Upper lobe of right lung (tissue), 1 donor: ENCODE data around the gene TRIM45. TPM values are rescaled to one million over a fixed set of nuclear protein-coding genes. Genes with fewer than 3 reads are reported as not detected.
A peak's percentile ranks its signal among the peaks of the same experiment; 100 is the strongest.

Source experiments
- ATAC-seq: fragments of 200-7000 bp; cut with Tn5 transposase; one replicate; pipeline ENCODE4 v1.9.1; 2020; ENCODE audit warnings: mild to moderate bottlenecking, moderate library complexity
- DNase-seq: peaks from one replicate; pipeline ENCODE4 v3.0.0-alpha.2; 2020
- H3K27ac ChIP-seq: fragments of 200-600 bp; one replicate; pipeline ENCODE4 v1.8.0; 2022
- H3K27me3 ChIP-seq: fragments of 200-600 bp; one replicate; pipeline ENCODE4 v1.8.0; 2022; ENCODE audit warnings: mild to moderate bottlenecking
- H3K36me3 ChIP-seq: fragments of 200-600 bp; one replicate; pipeline ENCODE4 v1.8.0; 2022
- H3K4me1 ChIP-seq: fragments of 200-600 bp; one replicate; pipeline ENCODE4 v1.8.0; 2022
- H3K4me3 ChIP-seq: fragments of 200-600 bp; one replicate; pipeline ENCODE4 v1.8.0; 2022; ENCODE audit warnings: mild to moderate bottlenecking
- H3K9me3 ChIP-seq: fragments of 200-600 bp; one replicate; pipeline ENCODE4 v1.8.0; 2022
- CTCF ChIP-seq: fragments of 200-600 bp; IDR thresholded peaks from one replicate; pipeline ENCODE4 v1.8.0; 2022; ENCODE audit warnings: antibody characterized with exemption
- intact Hi-C: fragments of 100-400 bp; cut with DNase I; formaldehyde crosslinking; loops from one replicate; pipeline ENCODE4 v1.11.0; 2022
- total RNA-seq: library from RNA; stranded (reverse); fragmentation: NEBNext Ultra II Directional; extraction: Animal tissue kit (Norgen Biotek cat#: 25700); gene quantifications from one replicate; pipeline ENCODE4 v1.2.1, GENCODE V29; 2021
- donor health status: DM: no; HTN: yes; CAD: no; lungs with severe emphysema.

Gene TRIM45
- total RNA-seq, 1 donor from 2014 or later, result 1.7 TPM

- TF ChIP-seq CTCF, result peak; percentile 51
- DNase-seq (no peak), ATAC-seq (peak; percentile 47)
- H3K36me3 ChIP-seq, result no peaks in the 10 kb centered on the region
- peaks cover 14% of the 10 kb centered on the region for H3K4me1 ChIP-seq
- H3K27me3 ChIP-seq, result no peaks in the 10 kb centered on the region
- intact Hi-C loops, result no loop called here
- H3K9me3 ChIP-seq, result no peaks in the 10 kb centered on the region
- no peak overlapping the region for H3K27ac ChIP-seq
- H3K4me3 ChIP-seq, result no peak overlapping the region
These were observed 7.0 kb upstream of the TRIM45 start for GRCh38 chr1:117128323-117129079.

- no peaks in the 10 kb centered on the region for H3K9me3 ChIP-seq
- H3K27ac ChIP-seq, result no peak overlapping the region
- DNase-seq (no peak), ATAC-seq (peak; percentile 95)
- H3K4me3 ChIP-seq, result no peak overlapping the region
- no peaks in the 10 kb centered on the region for H3K36me3 ChIP-seq
- peaks cover 14% of the 10 kb centered on the region for H3K4me1 ChIP-seq
- no peaks in the 10 kb centered on the region for H3K27me3 ChIP-seq
- no peak for TF ChIP-seq CTCF
- intact Hi-C loops, result no loop called here
These were observed 6.2 kb upstream of the TRIM45 start for GRCh38 chr1:117127795-117128194.

GRCh38 chr1:117124661-117125060 is 3.1 kb upstream of the TRIM45 start:
- no peak overlapping the region for H3K4me3 ChIP-seq
- ATAC-seq (no peak), DNase-seq (no peak)
- H3K27ac ChIP-seq, result no peak overlapping the region
- peaks cover 20% of the 10 kb centered on the region for H3K4me1 ChIP-seq
- intact Hi-C loops, result no loop called here
- H3K9me3 ChIP-seq, result no peaks in the 10 kb centered on the region
- H3K27me3 ChIP-seq, result no peaks in the 10 kb centered on the region
- H3K36me3 ChIP-seq, result no peaks in the 10 kb centered on the region
- no peak for TF ChIP-seq CTCF

GRCh38 chr1:117123274-117123673 is 1.7 kb upstream of the TRIM45 start:
- Histone ChIP-seq H3K27ac (no peak overlapping the region), H3K27me3 (no peaks in the 10 kb centered on the region), H3K9me3 (no peaks in the 10 kb centered on the region), H3K36me3 (no peaks in the 10 kb centered on the region), H3K4me3 (no peak overlapping the region), H3K4me1 (peaks cover 11% of the 10 kb centered on the region)
- no peak for DNase-seq
- no peak for TF ChIP-seq CTCF
- intact Hi-C loops, result no loop called here
- no peak for ATAC-seq

- no peak for DNase-seq
- Histone ChIP-seq H3K27ac (peak overlapping the region; percentile 93), H3K4me1 (peaks cover 5% of the 10 kb centered on the region), H3K36me3 (no peaks in the 10 kb centered on the region), H3K9me3 (no peaks in the 10 kb centered on the region), H3K27me3 (no peaks in the 10 kb centered on the region), H3K4me3 (peak overlapping the region; percentile 88)
- no peak for TF ChIP-seq CTCF
- intact Hi-C loops, result no loop called here
- ATAC-seq, result no peak
These were observed 929 bp upstream of the TRIM45 start for GRCh38 chr1:117122330-117123025.
